ENCODE measurements around the gene MYO15B. TPM values are rescaled to one million over a fixed set of nuclear protein-coding genes. Genes with fewer than 3 reads are reported as not detected.

Gene MYO15B
- total RNA-seq, 1 experiment from 2014 or later = 7.1 TPM

- ChIA-PET POLR2A (ENCODE audit: unreplicated experiment) (no interaction called here), CTCF (interaction anchor here (0.5 kb wide), 2 partner anchors 21 to 26 kb away, joined by 3 to 4 read pairs; no protein-coding TSS in a partner anchor)
- Histone ChIP-seq H3K27ac (ENCODE audit: low read length) (no peak overlapping the region), H3K4me3 (ENCODE audit: low read length) (no peak overlapping the region), H2AFZ (ENCODE audit: low read length) (no peak overlapping the region), H3K9me3 (ENCODE audit: low read length) (no peaks in the 10 kb centered on the region), H3K36me3 (ENCODE audit: low read depth, low read length) (peaks cover 10% of the 10 kb centered on the region; the same call in 1 of the 2 replicates), H3K9me2 (replicated peaks; ENCODE audit: low read length) (no peaks in the 10 kb centered on the region), H3K27me3 (ENCODE audit: low read length) (no peaks in the 10 kb centered on the region), H3K9ac (ENCODE audit: low read length) (no peak overlapping the region), H3F3A (ENCODE audit: low read length, unreplicated experiment) (no peaks in the 10 kb centered on the region), H3K4me2 (ENCODE audit: low read length) (no peak overlapping the region), H3K4me1 (ENCODE audit: insufficient read depth, low read length) (peaks cover 8% of the 10 kb centered on the region), H4K20me1 (ENCODE audit: low read length) (no peaks in the 10 kb centered on the region), H3K79me2 (ENCODE audit: low read length) (peaks cover 19% of the 10 kb centered on the region)
- ATAC-seq (no peak), DNase-seq (no peak)
- intact Hi-C loops (cut with micrococcal nuclease) = no loop called here
- TF ChIP-seq EZH2 (IDR thresholded peaks at IDR 0.05; ENCODE audit: low read length, unreplicated experiment) (no peak), CTCF (conservative IDR thresholded peaks at IDR 0.05; ENCODE audit: low read depth, low read length) (no peak), EZH2phosphoT487 (IDR thresholded peaks at IDR 0.05; ENCODE audit: borderline replicate concordance, low read length) (no peak)
- BruUV-seq (replicated peaks) = no TSS peak
Measured at GRCh38 chr17:75662511-75662910, 74.9 kb downstream of the MYO15B start.

- ChIA-PET POLR2A (ENCODE audit: unreplicated experiment) (no interaction called here), CTCF (no interaction called here)
- no peak for TF ChIP-seq EZH2phosphoT487 (IDR thresholded peaks at IDR 0.05; ENCODE audit: borderline replicate concordance, low read length)
- TF ChIP-seq EZH2 (IDR thresholded peaks at IDR 0.05; ENCODE audit: low read length, unreplicated experiment) = no peak
- no peak for TF ChIP-seq CTCF (conservative IDR thresholded peaks at IDR 0.05; ENCODE audit: low read depth, low read length)
- H3K4me3 ChIP-seq (ENCODE audit: low read length) = no peak overlapping the region
- no peaks in the 10 kb centered on the region for H3F3A ChIP-seq (ENCODE audit: low read length, unreplicated experiment)
- H3K36me3 ChIP-seq (ENCODE audit: low read depth, low read length) = peaks cover 17% of the 10 kb centered on the region
- no peaks in the 10 kb centered on the region for H3K27me3 ChIP-seq (ENCODE audit: low read length)
- no peak overlapping the region for H3K27ac ChIP-seq (ENCODE audit: low read length)
- intact Hi-C loops (cut with micrococcal nuclease) = no loop called here
- BruUV-seq (replicated peaks) = no TSS peak
- ATAC-seq (no peak), DNase-seq (no peak)
- H3K4me1 ChIP-seq (ENCODE audit: insufficient read depth, low read length) = peaks cover 19% of the 10 kb centered on the region
- no peak overlapping the region for H3K9ac ChIP-seq (ENCODE audit: low read length)
- peaks cover 6% of the 10 kb centered on the region; the same call in 1 of the 2 replicates for H4K20me1 ChIP-seq (ENCODE audit: low read length)
- no peaks in the 10 kb centered on the region for H3K9me3 ChIP-seq (ENCODE audit: low read length)
- H3K9me2 ChIP-seq (replicated peaks; ENCODE audit: low read length) = no peaks in the 10 kb centered on the region
- H3K79me2 ChIP-seq (ENCODE audit: low read length) = peaks cover 35% of the 10 kb centered on the region
- H2AFZ ChIP-seq (ENCODE audit: low read length) = no peak overlapping the region
- no peak overlapping the region for H3K4me2 ChIP-seq (ENCODE audit: low read length)
Measured at GRCh38 chr17:75664099-75664549, 76.5 kb downstream of the MYO15B start.

GRCh38 chr17:75665981-75666380 is 78.4 kb downstream of the MYO15B start:
- Histone ChIP-seq H3K27ac (ENCODE audit: low read length) (no peak overlapping the region), H3K4me2 (ENCODE audit: low read length) (peak overlapping the region; percentile 96), H3K36me3 (ENCODE audit: low read depth, low read length) (peaks cover 28% of the 10 kb centered on the region), H2AFZ (ENCODE audit: low read length) (no peak overlapping the region), H3K9ac (ENCODE audit: low read length) (peak overlapping the region; percentile 89), H3F3A (ENCODE audit: low read length, unreplicated experiment) (no peaks in the 10 kb centered on the region), H3K27me3 (ENCODE audit: low read length) (no peaks in the 10 kb centered on the region), H3K4me3 (ENCODE audit: low read length) (peak overlapping the region; percentile 88), H3K79me2 (ENCODE audit: low read length) (peaks cover 54% of the 10 kb centered on the region), H3K4me1 (ENCODE audit: insufficient read depth, low read length) (peaks cover 19% of the 10 kb centered on the region), H3K9me3 (ENCODE audit: low read length) (no peaks in the 10 kb centered on the region), H4K20me1 (ENCODE audit: low read length) (peaks cover 12% of the 10 kb centered on the region; the same call in 1 of the 2 replicates), H3K9me2 (replicated peaks; ENCODE audit: low read length) (no peaks in the 10 kb centered on the region)
- intact Hi-C loops (cut with micrococcal nuclease) = no loop called here
- BruUV-seq (replicated peaks) = no TSS peak
- TF ChIP-seq EZH2phosphoT487 (IDR thresholded peaks at IDR 0.05; ENCODE audit: borderline replicate concordance, low read length) (no peak), CTCF (conservative IDR thresholded peaks at IDR 0.05; ENCODE audit: low read depth, low read length) (no peak), EZH2 (IDR thresholded peaks at IDR 0.05; ENCODE audit: low read length, unreplicated experiment) (no peak)
- ChIA-PET CTCF (interaction anchor here (1.4 kb wide), 1 partner anchor 33 kb away, joined by 4 read pairs; no protein-coding TSS in a partner anchor), POLR2A (ENCODE audit: unreplicated experiment) (interaction anchor here (0.7 kb wide), 1 partner anchor 109 kb away, joined by 5 read pairs; no protein-coding TSS in a partner anchor)
- ATAC-seq = no peak
- DNase-seq = no peak

Data from PC-3 (cell line).